Fibroblast of villous mesenchyme (primary cell): Measurements from ENCODE around the gene FBLIM1. TPM values are rescaled to one million over a fixed set of nuclear protein-coding genes. Genes with fewer than 3 reads are reported as not detected.

Experiments used
- DNase-seq: peaks from one replicate; pipeline ENCODE4 v3.0.0-alpha.2; 2010; ENCODE audit warnings: low read depth
- H3K4me3 ChIP-seq: 2 replicates; pipeline ENCODE4 v1.5.1; 2011; ENCODE audit warnings: low read depth, mild to moderate bottlenecking, low read length
- total RNA-seq: library from RNA; depleted of rRNA; stranded (reverse); fragments of >200 nt; gene quantifications from 2 replicates; pipeline ENCODE4 v1.2.3, GENCODE V29; 2012
- TF ChIP-seq, protein P1 (sequence below): IDR thresholded peaks from 2 replicates; pipeline ENCODE4 v1.5.1; 2012; ENCODE audit warnings: low read depth, mild to moderate bottlenecking, low read length; ENCODE audit not compliant: insufficient read depth

FBLIM1 gene
- total RNA-seq, 1 donor: 188 TPM

DNA sequence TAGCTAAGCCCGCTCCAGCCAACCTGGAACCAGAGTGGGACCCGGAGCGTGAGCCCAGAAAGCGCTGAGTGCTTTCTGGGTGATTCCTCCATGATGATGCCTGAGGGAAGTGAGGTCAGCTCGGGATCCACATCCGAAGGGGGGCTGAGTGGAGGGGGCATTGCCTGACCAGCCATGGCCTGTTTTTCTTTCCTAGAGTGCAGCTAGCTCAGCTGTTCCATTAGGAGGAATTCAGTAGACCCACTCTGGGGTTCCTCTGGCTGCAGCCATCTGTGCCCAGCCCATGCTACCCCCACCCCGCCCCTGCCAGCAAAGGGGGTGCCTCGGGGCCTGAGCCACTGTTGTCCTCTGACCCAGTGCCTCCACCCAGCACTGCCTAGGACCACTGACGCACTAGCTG lies 32.1 kb upstream of the FBLIM1 start:
- TF ChIP-seq, protein P1, sequence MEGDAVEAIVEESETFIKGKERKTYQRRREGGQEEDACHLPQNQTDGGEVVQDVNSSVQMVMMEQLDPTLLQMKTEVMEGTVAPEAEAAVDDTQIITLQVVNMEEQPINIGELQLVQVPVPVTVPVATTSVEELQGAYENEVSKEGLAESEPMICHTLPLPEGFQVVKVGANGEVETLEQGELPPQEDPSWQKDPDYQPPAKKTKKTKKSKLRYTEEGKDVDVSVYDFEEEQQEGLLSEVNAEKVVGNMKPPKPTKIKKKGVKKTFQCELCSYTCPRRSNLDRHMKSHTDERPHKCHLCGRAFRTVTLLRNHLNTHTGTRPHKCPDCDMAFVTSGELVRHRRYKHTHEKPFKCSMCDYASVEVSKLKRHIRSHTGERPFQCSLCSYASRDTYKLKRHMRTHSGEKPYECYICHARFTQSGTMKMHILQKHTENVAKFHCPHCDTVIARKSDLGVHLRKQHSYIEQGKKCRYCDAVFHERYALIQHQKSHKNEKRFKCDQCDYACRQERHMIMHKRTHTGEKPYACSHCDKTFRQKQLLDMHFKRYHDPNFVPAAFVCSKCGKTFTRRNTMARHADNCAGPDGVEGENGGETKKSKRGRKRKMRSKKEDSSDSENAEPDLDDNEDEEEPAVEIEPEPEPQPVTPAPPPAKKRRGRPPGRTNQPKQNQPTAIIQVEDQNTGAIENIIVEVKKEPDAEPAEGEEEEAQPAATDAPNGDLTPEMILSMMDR: no peak
- no peak overlapping the region for H3K4me3 ChIP-seq
- DNase-seq: no peak

DNA sequence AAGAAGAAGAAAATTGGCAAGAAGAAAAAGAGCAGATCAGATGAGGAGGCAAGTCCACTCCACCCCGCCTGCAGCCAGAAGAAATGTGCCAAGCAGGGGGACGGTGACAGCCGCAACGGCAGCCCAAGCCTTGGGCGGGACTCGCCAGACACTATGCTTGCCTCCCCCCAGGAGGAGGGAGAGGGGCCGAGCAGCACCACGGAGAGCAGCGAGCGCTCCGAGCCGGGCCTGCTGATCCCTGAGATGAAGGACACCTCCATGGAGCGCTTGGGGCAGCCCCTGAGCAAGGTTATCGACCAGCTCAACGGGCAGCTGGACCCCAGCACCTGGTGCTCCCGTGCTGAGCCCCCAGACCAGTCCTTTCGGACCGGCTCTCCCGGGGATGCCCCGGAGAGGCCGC lies 31.6 kb upstream of the FBLIM1 start:
- TF ChIP-seq, protein P1: no peak
- H3K4me3 ChIP-seq: no peak overlapping the region
- DNase-seq: no peak

DNA sequence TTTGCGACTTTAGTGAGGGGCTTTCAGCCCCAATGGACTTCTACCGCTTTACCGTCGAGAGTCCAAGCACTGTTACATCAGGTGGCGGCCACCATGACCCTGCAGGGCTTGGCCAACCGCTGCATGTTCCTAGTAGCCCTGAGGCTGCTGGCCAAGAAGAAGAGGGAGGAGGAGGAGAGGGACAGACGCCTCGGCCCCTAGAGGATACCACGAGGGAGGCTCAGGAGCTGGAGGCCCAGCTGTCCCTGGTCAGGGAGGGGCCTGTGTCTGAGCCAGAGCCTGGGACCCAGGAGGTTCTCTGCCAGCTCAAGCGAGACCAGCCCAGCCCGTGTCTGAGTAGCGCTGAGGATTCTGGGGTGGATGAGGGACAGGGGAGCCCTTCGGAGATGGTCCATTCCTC lies 31.2 kb upstream of the FBLIM1 start:
- TF ChIP-seq, protein P1: no peak
- H3K4me3 ChIP-seq: no peak overlapping the region
- DNase-seq: no peak

DNA sequence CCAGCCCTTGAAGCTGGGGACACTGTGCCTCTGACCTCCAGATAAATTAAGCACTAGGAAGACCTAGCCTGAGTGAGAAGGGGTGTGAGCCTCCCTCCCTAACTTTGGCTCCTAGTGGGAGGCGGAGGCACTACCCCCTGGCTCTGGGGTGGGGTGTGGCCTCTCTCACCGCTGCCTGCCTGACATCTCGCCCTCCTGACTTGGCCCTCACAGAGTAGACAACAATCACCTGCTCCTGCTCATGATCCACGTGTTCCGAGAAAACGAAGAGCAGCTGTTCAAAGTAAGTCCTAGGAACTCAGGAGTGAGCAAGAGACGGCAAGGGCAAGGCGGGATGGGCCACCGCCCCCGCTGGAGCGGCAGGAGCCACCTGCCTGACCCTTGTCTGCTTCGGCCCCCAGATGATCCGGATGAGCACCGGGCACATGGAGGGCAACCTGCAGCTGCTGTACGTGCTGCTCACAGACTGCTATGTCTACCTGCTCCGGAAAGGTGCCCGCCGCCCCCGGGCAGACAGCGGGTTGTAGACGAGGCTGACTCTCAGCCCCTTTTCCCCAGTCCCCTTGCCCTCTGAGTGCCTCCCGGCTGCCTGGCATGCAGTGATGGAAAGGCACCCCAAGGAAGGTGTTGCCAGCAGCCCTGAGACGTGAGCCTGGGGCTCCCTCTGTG lies 30.6 kb upstream of the FBLIM1 start:
- H3K4me3 ChIP-seq: no peak overlapping the region
- TF ChIP-seq, protein P1: no peak
- no peak for DNase-seq

DNA sequence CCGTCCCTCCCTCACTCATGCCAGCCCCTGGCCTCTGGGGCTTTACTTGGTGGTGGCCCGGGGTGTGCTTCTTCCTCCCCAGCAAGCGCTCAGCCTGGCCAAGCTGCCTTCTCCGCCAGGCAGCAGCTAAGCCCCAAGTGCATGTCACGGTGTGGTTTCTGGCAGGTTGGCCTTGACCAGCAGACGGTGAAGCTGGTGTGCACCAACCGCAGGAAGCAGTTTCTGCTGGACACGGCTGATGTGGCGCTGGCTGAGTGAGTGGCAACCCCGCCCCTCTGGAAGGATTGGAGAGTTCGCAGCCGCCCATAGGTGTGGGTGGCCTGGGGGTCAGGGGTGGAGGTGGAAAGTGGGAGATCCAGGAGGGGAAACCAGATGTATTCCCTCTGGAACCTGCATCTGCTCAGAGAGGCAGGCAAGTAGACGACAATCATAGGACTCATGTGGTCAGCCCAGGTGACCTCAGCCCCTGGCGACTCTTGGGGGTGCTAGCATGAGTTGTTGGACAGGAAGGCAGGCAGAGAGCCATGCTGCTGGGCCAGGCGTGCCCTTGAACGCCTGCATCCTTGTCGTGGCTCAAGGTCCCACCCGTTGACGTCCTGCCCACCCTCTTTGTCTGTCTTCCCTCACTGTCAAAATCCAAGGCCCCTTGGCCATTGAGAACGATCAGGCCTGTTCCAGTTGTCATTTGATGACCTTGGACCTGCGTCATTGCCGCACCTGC lies 29.5 kb upstream of the FBLIM1 start:
- no peak overlapping the region for H3K4me3 ChIP-seq
- no peak for DNase-seq
- TF ChIP-seq, protein P1: no peak

DNA sequence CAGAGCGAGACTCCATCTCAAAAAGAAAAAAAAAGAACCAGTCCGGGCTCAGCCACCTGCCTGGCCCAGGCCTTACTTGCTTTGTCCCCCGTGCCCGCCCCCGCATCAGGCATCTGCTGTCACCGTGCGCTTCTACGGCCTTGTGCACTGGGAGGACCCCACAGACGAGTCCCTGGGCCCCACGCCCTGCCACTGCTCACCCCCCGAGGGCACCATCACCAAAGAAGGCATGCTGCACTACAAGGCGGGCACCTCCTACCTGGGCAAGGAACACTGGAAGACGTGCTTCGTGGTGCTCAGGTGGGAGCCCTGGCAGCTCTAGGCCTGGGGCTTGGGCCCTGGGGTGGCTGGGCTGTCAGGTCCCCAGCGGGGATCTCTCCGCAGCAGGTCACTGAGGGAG lies 28.2 kb upstream of the FBLIM1 start:
- no peak overlapping the region for H3K4me3 ChIP-seq
- no peak for DNase-seq
- TF ChIP-seq, protein P1: no peak
